Skin of body (tissue), 2 donors: ENCODE measurements around the gene EIF4G1. TPM values are rescaled to one million over a fixed set of nuclear protein-coding genes. Genes with fewer than 3 reads are reported as not detected.
"Not testable (repeated sequence)": the region's sequence is repeated elsewhere in the genome, so short reads cannot be mapped to it uniquely, and the experiment has no call there.

Source experiments
- DNase-seq: peaks from one replicate; lab custom pipeline; 2025; lab: John Stamatoyannopoulos, UW
- total RNA-seq: library from RNA; depleted of rRNA; stranded (reverse); fragments of >200 nt; gene quantifications from one replicate; pipeline ENCODE4 v1.2.3, GENCODE V29; 2014

EIF4G1 gene
- total RNA-seq, 1 donor from 2014 or later = 191 TPM

DNA sequence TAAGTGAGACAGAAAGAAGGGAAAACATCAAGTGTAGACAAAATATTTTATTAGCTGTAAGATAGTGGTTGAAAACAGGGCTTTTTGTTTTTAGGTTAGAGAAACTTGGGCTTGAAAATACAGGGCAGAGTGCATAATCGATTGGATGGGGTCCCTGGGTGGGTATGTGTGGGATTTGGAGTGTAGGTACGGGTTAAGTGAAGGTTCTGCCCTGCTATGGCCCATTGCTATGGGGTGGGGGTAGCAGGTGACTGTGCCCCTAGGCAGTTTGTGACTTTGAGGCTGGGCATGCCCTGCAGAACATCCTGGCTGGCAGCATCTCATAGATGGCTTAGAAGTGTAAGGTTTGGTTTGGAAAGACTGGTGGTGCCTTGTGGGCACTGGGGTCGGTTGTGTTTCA lies 19.3 kb downstream of the EIF4G1 start:
- DNase-seq = no peak

DNA sequence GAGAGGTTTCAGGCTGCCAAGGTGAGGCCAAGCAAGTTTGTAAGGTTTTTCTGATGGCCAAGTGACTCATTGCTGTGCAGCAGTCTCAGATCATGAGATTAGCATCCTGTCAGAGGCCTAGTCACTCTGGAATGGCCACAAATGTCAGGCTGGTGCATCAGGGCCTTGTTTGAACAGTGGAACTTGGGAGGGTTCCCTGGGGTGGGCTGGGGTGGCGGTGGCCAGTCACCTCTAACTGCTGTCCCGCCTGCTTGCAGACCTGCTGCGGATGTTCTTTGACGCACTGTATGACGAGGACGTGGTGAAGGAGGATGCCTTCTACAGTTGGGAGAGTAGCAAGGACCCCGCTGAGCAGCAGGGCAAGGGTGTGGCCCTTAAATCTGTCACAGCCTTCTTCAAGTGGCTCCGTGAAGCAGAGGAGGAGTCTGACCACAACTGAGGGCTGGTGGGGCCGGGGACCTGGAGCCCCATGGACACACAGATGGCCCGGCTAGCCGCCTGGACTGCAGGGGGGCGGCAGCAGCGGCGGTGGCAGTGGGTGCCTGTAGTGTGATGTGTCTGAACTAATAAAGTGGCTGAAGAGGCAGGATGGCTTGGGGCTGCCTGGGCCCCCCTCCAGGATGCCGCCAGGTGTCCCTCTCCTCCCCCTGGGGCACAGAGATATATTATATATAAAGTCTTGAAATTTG lies 20.2 kb downstream of the EIF4G1 start:
- DNase-seq = no peak

DNA sequence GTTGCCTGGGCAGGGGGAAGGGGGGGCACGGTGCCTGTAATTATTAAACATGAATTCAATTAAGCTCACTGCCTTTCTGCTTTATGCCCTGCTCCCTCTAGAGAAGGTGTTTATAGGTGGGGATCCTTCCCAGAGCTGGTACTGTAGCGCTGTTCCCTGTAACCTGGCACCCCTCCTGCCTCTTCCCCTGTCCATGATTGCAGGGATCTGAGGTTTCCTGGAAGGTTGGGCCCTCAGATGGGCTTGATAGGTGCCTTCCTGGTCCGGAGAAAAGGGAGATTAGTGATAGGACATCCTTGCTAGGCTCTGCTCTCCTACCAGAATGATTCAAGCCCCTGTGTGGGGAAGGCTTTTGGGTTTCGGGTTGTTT lies 20.9 kb downstream of the EIF4G1 start:
- DNase-seq = no peak

DNA sequence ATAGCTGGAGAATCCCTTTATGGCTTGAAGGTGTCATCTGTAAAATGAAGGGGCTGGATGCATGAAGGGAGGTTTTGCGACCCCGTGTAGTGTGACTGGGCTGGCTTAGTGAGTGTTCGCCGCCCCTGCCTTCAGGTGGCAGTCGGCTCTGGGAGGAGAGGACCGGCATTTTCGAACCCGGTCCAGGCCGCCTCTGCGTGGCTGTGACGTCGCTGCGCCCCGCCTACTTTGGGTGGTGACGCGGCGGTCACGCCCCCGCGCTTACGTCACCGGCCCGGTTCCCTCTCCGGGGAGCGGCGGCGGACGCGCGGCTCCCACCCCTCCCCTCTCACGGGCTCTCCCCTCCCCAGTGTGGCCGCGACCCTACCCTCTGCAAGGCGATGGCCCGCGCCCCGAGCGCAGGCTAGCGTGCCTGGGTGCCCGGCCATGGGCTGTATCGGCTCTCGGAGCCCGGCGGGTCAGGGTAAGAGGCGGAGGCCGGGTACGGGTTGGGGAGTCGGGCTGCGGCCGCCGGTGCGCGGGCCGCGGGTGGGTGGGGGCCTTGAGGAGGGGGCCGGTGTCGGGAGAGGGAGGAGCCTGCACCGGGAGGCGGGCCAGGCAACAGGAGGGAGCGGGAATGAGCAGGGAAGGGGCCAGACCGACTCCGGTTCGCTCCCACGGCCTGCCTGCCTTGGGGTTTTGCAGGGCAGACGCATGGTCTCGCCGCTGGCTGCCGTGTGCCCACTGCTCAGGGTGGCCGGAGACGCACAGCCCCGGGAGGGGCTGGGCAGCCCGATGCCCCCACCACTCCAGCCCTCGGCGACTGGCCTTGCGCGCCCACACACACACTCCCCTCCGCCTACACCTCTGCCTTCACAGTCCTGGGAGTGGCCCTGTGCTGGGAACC lies 21.5 kb downstream of the EIF4G1 start:
- DNase-seq = peak; percentile 71

DNA sequence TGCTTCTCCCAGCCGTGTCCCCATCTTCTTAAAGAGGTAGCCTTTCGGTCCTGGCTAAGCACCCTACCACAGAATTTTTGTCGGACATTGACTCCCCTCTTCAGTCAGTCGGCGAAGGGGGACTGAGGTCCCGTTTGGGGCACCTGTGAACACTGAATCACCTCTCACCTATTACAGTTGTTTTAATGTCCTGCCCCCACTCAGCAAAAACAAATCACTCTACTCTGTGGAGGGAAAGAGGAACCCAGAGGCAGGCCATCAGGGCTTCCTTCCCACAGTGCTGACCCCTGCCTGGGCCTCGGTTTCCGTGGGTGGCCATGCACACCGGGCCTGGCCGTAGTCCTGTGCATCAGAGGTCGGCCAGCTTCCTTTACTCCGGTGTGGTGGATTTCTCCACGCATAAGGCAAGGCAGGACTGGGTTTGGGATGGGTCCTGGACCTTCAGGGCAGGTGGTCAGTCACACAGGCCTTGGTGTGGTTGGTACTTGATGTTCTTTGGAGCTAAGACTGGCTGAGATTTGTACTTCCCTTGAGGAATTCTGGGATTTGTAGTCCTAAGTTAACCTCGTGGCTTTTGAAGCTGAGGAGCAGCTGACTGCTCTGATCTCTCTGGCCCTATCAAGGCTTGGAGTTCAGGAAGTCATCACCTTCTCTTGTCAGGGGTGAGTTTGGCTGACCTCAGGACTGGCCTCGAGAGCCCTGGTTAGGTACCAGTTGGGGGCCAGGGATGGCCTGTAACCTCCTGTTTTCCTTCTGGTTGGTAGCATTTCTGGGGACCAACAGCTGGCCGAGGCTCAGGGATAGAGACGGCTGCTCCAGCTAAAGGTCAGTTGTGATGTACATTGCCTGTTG lies 22.4 kb downstream of the EIF4G1 start:
- peak; percentile 63 for DNase-seq

DNA sequence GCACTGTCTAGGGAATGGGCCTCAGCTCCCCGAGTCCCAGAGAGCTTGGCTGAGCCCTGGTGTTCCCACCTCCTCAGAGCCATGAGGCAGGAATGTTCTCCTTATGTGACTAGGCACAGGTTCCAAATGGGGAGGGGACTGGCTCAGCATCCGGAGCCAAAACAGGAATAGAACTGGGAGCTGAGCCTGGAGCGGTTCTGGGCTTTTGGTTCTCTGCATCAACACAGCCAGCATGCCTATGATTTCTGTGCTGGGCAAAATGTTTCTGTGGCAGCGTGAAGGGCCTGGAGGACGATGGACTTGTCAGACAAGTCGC lies 23.0 kb downstream of the EIF4G1 start, which contains the start of gene FAM131A:
FAM131A (plus strand) TSS at position 202 of the 316 bp plus-strand sequence; CDS start at position 233, 31 bp downstream.
- DNase-seq = peak; percentile 71

DNA sequence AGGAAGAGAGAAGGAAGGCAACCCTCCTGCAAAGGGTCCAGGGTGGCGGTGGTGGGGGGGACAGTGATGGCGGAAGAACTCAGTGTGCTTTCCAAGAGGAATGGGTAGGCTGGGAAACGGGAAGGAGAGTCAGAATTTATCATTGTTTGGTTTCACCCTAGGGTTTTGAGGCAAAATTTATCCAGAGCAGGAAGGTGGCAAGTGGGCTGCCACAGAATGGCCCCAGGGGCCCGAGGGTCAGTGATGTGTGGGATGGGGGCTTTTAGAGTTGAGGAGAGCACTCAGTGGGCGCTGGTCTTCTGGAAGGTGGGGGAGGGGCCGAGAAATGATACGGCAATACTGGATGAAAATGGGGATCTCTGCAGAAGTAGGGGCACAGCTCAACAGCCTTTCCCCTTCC lies 23.6 kb downstream of the EIF4G1 start:
- DNase-seq = no peak

DNA sequence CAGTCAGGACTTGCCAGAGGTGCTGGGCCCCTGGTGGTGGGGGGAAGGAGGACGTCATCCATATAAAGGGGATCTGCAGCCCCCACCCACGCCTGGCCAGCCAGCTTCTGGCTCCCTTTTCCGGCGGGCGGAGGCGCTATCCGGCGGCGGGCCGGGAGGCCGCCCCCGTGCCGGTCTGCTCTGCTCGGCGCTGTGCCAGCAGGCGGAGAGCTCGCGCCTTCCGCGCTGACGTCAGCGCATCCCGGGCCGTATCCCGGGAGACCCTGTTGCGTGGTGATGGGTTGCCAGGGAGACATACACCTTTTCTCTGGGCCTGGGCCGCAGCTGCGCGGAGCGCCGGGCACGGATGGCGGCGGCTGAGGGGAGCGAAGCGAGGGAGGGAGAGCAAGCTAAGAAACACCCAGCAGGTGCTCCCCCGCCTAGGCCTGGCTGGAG lies 24.1 kb downstream of the EIF4G1 start:
- peak; percentile 69 for DNase-seq

DNA sequence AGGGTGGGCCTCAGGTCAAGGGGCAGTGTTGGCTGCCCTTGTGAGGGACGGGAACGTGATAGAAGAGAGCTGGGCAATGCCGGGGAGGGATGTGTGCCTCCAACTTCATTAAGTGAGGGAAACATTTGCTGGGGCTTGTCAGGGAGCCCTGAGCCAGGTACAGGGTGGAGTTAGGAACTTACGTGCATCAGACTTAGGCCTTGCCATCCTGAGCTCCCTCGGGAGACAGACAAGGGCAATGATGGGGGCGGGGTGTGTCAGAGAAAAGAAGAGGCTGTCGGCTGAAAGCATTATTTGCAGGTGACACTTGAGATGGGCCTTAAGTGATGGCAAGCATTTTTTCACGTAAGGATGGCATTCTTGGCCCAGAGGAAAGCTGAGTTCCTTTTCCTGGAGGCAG lies 24.6 kb downstream of the EIF4G1 start:
- no peak for DNase-seq

DNA sequence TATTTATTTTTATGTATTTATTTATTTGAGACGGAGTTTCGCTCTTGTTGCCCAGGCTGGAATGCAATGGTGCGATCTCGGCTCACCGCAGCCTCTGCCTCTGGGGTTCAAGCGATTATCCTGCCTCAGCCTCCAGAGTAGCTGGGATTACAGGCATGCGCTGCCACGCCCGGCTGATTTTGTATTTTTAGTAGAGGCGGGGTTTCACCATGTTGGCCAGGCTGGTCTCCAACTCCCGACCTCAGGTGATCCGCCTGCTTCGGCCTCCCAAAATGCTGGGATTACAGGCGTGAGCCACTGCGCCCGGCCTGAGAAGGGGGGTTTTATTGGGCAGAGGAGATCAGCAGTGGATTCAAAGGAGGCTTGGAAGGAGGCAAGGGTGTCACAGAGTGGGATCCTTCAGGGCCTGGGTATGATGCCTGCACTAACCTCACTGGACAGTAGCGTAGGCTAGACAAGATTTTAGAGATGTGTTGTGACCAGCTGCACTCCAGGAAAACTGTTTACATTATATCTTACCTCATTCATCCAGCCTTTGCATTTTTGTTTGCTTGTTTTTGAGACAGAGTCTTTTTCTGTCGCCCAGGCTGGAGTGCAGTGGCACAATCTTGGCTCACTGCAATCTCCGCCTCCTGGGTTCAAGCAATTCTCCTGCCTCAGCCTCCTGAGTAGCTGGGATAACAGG lies 25.2 kb downstream of the EIF4G1 start:
- DNase-seq = not testable (repeated sequence)

DNA sequence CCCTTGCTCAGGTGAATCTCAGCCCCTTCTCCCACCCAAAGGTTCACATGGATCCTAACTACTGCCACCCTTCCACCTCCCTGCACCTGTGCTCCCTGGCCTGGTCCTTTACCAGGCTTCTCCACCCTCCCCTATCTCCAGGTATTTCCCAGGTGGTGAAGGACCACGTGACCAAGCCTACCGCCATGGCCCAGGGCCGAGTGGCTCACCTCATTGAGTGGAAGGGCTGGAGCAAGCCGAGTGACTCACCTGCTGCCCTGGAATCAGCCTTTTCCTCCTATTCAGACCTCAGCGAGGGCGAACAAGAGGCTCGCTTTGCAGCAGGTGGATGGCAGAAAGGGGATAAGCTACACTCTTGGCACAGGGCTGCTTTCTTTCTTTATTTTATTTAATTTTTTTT lies 27.5 kb downstream of the EIF4G1 start:
- DNase-seq = no peak

DNA sequence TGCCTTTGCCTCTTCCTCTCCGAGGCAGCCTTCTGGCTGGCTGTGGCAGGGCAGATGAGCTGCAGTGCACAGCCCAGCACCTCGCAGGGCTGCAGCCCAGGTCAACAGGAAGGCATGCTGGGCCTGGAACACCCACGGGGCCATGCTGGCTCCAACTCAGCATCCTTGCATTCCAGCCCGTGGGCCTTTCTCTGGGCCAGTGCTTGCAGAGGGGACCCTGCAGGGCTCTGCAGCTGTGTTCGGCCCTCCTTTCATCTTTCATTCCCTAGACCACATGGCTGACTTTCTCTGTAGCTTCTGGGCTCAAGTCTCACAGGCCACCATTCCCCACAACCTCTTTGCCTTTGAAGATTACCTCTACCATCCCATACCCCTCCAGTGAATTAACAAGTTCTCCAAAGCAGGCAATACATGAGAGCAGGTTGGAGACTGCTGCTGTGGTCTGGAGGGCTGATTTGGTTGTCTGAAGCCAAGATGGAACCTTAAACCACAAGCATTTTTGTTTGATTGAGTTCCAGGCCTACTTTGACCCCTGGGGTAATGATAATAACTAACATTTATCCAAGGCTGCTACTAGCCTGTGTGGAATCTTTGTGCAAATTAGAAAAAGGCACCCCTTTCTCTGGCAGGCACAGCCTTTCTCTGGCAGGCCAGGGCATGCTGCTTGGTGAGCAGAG lies 28.9 kb downstream of the EIF4G1 start:
- DNase-seq = no peak

DNA sequence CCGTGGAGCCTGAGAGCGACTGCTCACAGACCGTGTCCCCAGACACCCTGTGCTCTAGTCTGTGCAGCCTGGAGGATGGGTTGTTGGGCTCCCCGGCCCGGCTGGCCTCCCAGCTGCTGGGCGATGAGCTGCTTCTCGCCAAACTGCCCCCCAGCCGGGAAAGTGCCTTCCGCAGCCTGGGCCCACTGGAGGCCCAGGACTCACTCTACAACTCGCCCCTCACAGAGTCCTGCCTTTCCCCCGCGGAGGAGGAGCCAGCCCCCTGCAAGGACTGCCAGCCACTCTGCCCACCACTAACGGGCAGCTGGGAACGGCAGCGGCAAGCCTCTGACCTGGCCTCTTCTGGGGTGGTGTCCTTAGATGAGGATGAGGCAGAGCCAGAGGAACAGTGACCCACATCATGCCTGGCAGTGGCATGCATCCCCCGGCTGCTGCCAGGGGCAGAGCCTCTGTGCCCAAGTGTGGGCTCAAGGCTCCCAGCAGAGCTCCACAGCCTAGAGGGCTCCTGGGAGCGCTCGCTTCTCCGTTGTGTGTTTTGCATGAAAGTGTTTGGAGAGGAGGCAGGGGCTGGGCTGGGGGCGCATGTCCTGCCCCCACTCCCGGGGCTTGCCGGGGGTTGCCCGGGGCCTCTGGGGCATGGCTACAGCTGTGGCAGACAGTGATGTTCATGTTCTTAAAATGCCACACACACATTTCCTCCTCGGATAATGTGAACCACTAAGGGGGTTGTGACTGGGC lies 30.3 kb downstream of the EIF4G1 start:
- no peak for DNase-seq

DNA sequence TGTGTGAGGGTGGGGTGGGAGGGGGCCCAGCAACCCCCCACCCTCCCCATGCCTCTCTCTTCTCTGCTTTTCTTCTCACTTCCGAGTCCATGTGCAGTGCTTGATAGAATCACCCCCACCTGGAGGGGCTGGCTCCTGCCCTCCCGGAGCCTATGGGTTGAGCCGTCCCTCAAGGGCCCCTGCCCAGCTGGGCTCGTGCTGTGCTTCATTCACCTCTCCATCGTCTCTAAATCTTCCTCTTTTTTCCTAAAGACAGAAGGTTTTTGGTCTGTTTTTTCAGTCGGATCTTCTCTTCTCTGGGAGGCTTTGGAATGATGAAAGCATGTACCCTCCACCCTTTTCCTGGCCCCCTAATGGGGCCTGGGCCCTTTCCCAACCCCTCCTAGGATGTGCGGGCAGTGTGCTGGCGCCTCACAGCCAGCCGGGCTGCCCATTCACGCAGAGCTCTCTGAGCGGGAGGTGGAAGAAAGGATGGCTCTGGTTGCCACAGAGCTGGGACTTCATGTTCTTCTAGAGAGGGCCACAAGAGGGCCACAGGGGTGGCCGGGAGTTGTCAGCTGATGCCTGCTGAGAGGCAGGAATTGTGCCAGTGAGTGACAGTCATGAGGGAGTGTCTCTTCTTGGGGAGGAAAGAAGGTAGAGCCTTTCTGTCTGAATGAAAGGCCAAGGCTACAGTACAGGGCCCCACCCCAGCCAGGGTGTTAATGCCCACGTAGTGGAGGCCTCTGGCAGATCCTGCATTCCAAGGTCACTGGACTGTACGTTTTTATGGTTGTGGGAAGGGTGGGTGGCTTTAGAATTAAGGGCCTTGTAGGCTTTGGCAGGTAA lies 31.1 kb downstream of the EIF4G1 start:
- no peak for DNase-seq

DNA sequence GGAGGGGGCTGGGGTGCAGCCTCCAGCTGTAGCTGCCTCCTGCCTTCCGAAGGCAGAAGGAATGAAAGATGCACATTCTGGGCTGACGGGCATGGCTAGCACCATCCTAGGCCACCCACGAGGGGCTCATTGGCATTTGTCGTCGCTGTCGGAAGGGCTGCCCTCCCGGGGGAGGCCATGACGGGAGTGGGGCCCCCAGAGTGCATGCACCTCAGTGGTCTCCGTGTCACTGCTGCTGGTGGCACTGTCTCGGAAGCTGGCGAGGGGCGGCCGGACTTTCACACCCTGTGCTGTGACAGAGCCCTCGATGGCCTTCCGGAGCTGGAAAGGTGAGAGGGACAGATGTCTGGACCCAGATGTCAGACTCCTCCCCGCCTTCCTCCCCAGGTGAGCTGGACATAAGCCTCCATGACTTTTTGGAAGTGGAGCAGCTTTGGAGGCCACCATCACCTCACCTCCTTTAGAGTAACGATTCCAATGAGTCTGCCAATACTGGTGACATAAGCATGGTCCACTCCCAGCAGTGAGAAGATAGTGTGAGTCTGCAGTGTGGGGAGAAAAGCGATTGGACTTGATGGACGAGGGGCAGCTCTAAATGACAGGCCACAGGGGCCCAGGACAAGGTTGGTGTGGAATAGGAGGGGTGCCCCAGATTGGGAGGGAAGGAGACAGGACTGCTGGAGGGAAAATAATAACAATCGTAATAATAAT lies 32.2 kb downstream of the EIF4G1 start:
- no peak for DNase-seq

DNA sequence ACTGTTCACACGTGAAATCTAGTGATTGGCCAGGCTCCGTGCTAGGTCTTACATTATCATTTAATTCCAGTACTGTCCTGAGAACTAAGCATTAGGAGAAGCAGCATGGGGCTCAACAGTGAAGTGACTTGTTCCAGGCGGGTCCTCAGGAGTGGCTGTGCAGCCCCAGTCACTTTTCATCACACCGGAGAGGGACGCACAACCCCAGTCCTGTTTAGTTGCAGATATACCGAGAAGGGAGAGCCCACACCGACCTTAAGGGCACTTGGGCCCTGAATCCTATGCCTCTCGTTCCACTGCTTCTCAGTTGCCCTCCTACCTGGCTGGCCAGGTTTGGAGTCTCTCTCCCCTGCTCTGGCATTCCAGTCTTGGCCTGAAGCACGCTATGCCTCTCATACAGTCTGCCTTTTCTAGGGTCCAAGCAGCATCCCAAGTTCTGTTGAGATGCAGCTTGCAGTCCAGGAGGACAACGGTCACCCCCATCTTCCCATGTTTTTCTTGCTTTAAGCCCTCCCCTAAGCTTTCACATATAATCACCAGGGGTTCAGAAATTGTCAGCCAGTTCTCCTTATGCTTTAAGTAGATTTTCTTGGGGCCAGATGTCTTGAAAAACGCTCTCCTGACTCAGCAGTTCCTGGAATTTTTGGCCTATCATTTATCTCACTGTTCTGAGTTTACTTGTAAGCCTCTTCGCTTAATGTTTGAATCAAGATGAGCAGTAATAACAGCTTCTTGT lies 33.1 kb downstream of the EIF4G1 start:
- peak; percentile 80 for DNase-seq

DNA sequence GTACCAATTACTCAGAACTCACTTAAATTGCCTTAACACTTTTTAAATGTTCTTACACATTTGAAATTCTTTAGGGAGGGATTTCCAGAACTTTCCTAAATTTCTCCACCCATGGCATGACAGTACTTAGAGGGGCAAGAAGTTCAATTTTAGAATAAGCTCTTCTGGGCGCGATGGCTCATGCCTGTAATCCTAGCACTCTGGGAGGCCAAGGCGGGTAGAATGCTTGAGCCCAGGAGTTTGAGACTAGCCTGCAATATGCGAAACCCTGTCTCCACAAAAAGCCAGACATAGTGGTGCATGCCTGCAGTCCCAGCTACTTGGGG lies 33.6 kb downstream of the EIF4G1 start:
- no peak for DNase-seq
